Hypothalamus (tissue), 51 donors: ENCODE results near the gene PHKB.
"Not testable (repeated sequence)": the region's sequence is repeated elsewhere in the genome, so short reads cannot be mapped to it uniquely, and the experiment has no call there.

ENCODE experiments used
- DNase-seq, 51 donors: peaks; one replicate each; lab custom pipeline; 2025; lab: John Stamatoyannopoulos, UW

The PHKB gene

GRCh38 chr16:47460711-47461597, at the start of gene PHKB, which contains the start of gene ITFG1:
Gene PHKB, plus strand, starts transcription at chr16:47461331. Its CDS starts 20 bp downstream, at chr16:47461351.
Gene ITFG1, minus strand, starts transcription at chr16:47461063. Its CDS starts 18 bp downstream, at chr16:47461045.
- DNase-seq: peak; percentile 30 to 96 (median 81)

GRCh38 chr16:47413041-47413440, 48.1 kb upstream of the PHKB start:
- DNase-seq: no peak

DNA sequence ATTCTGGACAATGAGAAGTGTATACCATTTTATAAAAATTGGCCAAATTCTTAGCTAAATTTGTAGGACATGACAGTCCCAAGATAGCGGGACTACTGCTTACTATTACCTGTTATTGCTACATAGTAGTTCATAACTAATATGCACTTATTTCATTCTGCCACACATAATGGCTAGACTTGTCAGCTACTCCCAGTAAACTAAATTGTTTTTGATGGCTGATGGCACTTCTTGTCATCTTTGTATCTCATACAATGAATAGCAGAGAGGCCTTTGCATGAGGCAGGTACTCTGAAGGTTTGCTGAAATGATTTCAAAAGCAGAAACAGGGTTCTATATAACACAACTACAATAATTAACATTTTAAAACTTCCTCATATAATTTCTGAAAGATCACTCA, 44.3 kb upstream of the PHKB start:
- no peak for DNase-seq

GRCh38 chr16:47424846-47425245, 36.3 kb upstream of the PHKB start:
- no peak for DNase-seq

DNA sequence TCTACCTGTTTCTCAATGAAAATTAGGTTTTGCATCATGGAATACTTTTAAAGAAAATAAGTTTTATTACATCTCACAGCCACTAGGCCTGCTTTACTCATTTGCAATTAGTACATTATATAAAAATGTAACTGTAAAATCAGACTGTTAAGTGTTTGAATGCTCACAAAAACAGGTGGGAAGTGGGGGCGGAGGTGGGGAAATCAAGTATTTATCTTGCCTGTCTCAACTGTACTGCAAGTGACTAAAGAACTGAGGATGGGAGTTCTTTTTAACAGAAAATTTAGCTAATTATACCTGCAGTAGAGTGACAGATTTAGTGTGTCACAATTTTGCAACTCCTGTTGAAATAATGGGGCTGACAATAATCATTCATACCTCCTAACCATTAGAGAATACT, 34.3 kb upstream of the PHKB start:
- peak in 2 of 51 donors; percentile 13 to 39 for DNase-seq

- no peak for DNase-seq
Measured at GRCh38 chr16:47431960-47432359, 29.2 kb upstream of the PHKB start.

GRCh38 chr16:47434274-47434673, 26.9 kb upstream of the PHKB start:
- DNase-seq: not testable (repeated sequence)

DNA sequence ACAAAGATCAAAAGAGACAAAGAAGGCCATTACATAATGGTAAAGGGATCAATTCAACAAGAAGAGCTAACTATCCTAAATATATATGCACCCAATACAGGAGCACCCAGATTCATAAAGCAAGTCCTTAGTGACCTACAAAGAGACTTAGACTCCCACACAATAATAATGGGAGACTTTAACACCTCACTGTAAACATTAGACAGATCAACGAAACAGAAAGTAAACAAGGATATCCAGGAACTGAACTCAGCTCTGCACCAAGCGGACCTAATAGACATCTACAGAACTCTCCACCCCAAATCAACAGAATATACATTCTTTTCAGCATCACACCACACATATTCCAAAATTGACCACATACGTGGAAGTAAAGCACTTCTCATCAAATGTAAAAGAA, 21.1 kb upstream of the PHKB start:
- DNase-seq: not testable (repeated sequence)

- not testable (repeated sequence) for DNase-seq
Measured at GRCh38 chr16:47442884-47443283, 18.2 kb upstream of the PHKB start.

DNA sequence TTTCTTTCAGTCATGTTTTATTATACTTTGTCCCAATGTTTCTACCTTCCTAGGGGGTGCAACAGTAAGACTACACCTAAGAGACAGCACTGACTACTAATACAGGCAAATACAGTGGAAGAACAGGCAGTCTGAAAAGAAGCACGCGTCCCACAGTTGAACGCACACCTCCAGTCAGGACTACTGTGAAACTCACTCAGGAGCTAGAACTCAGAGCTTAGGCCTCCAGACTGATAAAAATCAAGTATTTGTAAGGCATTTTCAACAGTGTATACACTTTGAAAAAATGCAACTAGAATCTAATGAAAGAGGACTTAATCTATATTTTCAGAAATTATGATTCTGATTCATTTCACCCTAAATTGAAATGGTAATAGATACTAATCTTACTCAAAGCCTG, 14.7 kb upstream of the PHKB start:
- no peak for DNase-seq

- no peak for DNase-seq
Measured at GRCh38 chr16:47448830-47449575, 12.1 kb upstream of the PHKB start.

DNA sequence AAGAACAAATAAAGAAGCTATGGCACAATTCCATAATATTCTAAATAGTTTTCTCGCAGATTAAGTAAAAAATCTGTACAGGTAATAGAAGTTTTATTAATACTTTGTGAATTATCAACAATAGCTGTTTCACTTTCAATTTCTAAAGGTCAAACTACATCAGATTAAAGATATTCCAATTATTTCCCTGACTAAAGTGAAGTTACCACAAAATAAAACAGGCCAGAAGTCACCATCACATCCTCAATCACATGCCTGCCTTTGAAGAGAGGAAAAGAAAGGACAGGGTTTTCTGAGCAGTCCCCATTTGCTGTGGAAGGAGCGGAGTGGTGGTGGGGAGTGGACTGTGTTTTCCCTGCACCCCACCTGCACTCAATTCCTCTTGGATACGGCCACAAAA, 11.3 kb upstream of the PHKB start:
- no peak for DNase-seq

GRCh38 chr16:47458331-47458730, 2.8 kb upstream of the PHKB start:
- no peak for DNase-seq

DNA sequence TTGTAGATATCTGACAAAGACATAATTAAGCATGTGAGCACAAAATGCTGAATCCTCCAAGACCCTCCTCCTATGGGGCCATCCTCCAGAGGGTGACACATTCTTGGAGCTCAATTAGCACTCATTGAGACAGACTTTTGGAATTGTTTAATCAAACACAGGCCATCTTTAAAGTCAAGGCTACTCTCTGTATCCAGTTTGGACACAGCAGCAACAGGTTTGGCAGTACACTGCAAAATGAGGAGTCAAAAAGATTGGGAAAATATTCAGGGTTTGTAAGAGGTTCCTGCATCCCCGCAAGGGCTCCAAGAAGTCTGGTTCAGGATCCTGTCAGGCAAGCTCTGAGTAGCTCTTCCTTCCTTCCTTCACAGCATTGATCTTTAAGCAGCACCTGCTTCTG, 1.5 kb upstream of the PHKB start:
- no peak for DNase-seq

DNA sequence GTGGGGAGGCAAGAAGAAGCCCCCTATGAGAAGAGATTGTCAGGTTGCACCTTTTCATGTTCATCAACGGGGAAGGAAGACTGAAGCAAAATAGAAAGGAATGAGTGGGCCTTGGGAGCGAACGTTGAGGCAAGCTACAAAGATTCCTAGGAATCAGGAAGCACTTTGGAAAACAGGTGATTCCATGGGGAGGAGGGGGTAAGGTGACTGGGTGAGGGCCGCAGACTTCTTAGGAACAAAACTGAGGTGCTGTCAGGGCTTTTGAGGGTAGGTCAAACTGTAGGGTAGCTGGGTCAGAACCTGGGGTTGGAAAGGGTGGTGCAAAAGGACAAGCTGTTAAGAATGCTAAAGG, 796 bp upstream of the PHKB start:
- DNase-seq: peak in 2 of 51 donors; percentile 14 to 33

- DNase-seq: peak in 9 of 51 donors; percentile 22 to 65 (median 43)
Measured at GRCh38 chr16:47461598-47462266, 601 bp downstream of the PHKB start.

GRCh38 chr16:47463771-47464624, 2.9 kb downstream of the PHKB start:
- peak in 10 of 51 donors; percentile 1 to 47 (median 6) for DNase-seq

DNA sequence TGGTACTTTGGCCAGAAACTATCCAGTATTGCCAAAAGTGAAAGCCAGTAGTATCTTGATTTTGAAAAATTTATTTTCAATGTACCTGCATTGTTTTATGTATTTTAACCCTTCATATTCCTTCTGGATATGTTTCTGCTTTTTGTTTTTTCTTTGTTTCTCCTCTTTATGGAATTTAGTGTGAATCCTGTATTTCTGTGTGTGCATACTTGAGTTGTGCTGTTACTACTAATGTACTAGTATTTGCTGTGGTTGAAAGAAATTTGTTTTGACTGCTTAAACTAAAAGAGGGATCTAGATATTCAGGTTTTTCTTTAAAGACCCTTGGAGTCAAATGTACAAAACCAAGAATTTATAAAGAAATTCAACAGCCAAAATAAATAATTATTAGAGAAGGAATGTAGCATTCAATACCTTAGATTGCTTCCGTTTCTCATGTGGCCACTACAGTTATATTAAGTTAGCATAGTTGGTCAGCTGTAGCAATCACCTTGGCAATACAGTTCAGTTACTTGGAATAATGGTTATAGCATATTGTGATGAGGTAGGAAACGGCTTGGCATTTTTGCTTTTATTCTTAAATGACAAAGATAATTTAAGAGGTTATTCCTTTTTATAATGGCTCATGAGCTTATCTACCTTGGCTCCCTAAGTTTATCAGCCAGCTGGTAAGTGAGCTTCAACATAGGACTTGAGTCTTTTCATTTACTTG, 4.9 kb downstream of the PHKB start:
- no peak for DNase-seq

DNA sequence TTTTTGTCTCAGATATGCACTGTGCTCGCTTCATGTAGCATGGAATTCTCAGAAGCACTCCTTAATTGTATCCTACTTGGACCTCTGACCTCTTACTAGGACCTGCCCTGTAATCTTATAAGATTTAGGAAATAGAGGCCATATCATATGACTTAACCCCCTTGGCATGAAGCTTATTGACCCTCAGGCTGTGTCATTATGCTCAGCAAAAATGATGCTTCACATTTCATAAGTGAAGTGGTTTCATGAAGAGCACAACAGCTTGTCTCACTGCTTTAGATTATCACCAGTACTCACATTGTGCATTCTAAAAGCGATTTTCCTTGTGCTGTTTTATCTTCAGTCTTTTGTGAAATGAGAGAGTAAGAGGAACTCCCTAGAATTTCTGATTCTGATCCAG, 6.4 kb downstream of the PHKB start:
- DNase-seq: peak in 1 of 51 donors; percentile 21
